Stimulated activated CD8-positive, alpha-beta memory T cell treated with anti-CD3 and anti-CD28 coated beads, Interleukin-12 subunit alpha, Interleukin-12 subunit beta, amount 100 ng/mL, for 1 hour (primary cell): ENCODE data around the gene MLPH.

Source experiments
- DNase-seq: peaks from one replicate; pipeline ENCODE4 v3.0.0-alpha.2; 2020; ENCODE audit warnings: low read depth

The MLPH gene

GRCh38 chr2:237546040-237546875 lies 59.2 kb downstream of the MLPH start:
- no peak for DNase-seq

GRCh38 chr2:237546876-237547395 lies 59.9 kb downstream of the MLPH start:
- DNase-seq = no peak

- DNase-seq = no peak
Observed at GRCh38 chr2:237547841-237548416, 60.9 kb downstream of the MLPH start.

GRCh38 chr2:237549216-237549615 lies 62.2 kb downstream of the MLPH start:
- DNase-seq = no peak

- no peak for DNase-seq
Observed at GRCh38 chr2:237549643-237550415, 62.8 kb downstream of the MLPH start.

GRCh38 chr2:237551071-237551574 lies 64.1 kb downstream of the MLPH start:
- DNase-seq = no peak

GRCh38 chr2:237552908-237553307 lies 65.9 kb downstream of the MLPH start:
- DNase-seq = no peak

- DNase-seq = no peak
Observed at GRCh38 chr2:237553948-237554347, 66.9 kb downstream of the MLPH start.

- DNase-seq = no peak
Observed at GRCh38 chr2:237555560-237555959, 68.5 kb downstream of the MLPH start.

GRCh38 chr2:237556773-237557632 lies 70.0 kb downstream of the MLPH start:
- no peak for DNase-seq

GRCh38 chr2:237557633-237558015 lies 70.6 kb downstream of the MLPH start:
- DNase-seq = no peak

- no peak for DNase-seq
Observed at GRCh38 chr2:237558961-237559641, 72.0 kb downstream of the MLPH start.

- no peak for DNase-seq
Observed at GRCh38 chr2:237561221-237561620, 74.2 kb downstream of the MLPH start.

GRCh38 chr2:237563816-237564215 lies 76.8 kb downstream of the MLPH start:
- DNase-seq = no peak

- no peak for DNase-seq
Observed at GRCh38 chr2:237564526-237565131, 77.6 kb downstream of the MLPH start.

- DNase-seq = no peak
Observed at GRCh38 chr2:237565974-237566373, 78.9 kb downstream of the MLPH start.

GRCh38 chr2:237566401-237567235 lies 79.6 kb downstream of the MLPH start, which contains the start of gene PRLH:
TSS of gene PRLH (plus strand) at chr2:237566574. CDS start at chr2:237566574, 0 bp downstream.
- DNase-seq = no peak

- no peak for DNase-seq
Observed at GRCh38 chr2:237567276-237568029, 80.4 kb downstream of the MLPH start.
